ENCODE data around the gene GFER.
A peak's percentile ranks its signal among the peaks of the same experiment; 100 is the strongest.
"Not testable (repeated sequence)": the region's sequence is repeated elsewhere in the genome, so short reads cannot be mapped to it uniquely, and the experiment has no call there.

GFER gene

DNA sequence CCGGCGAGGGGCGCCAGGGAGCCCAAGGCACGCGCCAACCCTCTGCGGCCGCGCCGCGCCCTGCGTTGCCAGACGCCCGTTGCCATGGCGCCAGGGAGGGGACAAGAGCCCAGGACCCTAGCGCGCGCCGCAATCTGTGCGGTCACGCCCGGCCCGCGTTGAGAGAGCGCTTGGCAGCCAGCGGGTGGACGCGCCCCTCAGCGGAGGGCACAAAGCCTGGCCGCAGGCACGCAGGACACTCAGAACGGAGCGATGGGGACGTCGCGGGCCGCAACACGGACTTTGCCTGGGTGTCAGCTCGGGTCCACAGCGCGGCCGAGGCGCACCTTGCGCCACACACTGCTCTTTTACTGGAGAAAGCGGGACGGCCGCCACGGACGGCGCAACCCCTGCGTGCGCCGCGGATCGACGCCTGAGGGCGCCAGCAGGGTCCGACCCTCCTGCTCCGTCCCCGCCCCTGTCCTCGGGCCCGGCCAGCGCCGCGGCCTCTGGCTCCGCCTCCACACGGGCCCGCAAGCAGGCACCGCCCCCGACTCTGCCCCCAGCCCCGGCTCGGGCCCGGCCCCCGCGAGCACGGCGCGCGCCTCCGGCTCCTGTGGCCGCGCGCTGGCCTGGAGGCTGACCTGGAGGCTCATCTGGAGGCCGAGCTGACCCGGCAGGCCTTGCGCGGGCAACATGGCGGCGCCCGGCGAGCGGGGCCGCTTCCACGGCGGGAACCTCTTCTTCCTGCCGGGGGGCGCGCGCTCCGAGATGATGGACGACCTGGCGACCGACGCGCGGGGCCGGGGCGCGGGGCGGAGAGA lies at the start of gene GFER:
Gene GFER, plus strand, starts transcription at position 650 of the 803 bp plus-strand sequence. Its CDS starts 26 bp downstream, at position 676.
- peak; percentile 60 for DNase-seq (ENCODE audit: low read depth)

DNA sequence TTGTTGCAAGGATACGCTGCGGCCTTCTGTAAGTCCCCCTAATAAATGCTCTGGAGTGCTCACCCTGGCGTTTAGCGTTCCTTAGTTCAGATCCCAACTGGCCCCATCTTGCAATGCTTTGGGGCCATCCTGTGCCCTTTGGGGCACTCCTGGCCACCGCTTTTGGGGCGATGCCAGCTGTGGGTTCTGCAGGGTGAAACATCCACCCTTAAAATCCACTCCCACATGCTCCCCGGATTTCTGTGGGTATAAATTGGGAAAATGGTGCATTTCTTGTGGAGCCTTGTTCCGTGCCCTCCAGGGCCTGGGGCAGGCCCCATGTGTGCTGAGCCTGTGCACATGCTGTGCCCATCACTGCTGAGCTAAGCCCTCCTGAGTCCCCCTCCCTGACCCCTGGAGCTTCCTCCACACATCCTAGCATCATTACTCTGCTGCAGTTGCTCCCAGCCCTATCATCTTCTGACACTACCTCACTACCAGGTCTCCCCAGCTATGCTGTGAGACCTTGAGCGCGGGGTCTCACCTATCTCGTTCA lies 47.0 kb upstream of the GFER start:
- no peak for DNase-seq (ENCODE audit: low read depth)

DNA sequence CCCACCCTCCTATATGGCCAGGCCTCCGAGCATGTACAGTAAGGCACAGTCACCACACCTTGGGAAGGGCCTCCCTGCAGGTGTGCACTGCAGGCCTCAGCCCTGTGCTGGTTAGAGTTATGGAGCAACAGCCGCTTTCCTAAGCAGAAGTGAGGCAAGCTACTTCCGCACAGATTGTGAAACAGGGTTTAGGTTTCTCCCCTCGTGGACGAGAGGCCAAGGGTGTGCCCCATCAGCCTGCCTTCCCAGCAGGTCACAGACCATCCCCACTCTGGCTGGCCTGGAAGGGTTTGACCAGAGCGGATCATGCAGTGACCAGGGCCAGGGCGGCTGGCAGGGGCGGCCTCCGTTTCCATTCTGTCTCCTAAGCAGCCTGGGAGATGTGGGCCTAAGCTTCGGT lies 45.7 kb upstream of the GFER start:
- no peak for DNase-seq (ENCODE audit: low read depth)

DNA sequence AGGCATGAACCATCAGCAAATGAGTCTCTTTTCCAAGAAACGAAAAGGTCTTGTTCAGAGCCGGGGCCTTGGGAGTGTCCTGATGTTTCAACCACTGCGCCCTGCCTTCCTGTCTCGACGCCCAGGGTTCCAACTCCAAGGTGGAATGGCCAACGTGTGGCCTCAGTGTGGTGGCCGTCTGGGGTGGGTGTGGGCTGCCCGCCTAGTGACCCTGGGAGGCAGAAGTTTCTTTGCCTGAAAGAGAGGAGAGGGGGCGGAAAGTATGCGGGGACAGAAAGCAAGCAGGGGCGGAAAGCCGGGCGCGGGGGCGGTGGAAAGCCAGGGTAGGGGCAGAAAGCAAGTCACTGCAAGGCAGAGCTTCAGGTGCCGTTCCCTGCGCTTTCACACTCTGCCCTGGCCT lies 45.1 kb upstream of the GFER start:
- DNase-seq (ENCODE audit: low read depth) = no peak

DNA sequence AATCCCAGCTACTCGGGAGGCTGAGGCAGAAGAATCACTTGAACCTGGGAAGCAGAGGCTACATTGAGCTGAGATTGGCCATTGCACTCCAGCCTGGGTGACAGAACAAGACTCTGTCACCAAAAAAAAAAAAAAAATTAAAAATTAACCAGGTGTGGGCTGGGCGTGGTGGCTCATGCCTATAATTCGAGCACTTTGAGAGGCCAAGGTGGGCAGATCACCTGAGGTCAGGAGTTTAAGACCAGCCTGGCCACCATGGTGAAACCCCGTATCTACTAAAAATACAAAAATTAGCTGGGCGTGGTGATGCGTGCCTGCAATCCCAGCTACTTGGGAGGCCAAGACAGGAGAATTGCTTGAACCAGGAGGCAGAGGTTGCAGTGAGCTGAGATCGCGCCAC lies 44.2 kb upstream of the GFER start:
- DNase-seq (ENCODE audit: low read depth) = not testable (repeated sequence)

DNA sequence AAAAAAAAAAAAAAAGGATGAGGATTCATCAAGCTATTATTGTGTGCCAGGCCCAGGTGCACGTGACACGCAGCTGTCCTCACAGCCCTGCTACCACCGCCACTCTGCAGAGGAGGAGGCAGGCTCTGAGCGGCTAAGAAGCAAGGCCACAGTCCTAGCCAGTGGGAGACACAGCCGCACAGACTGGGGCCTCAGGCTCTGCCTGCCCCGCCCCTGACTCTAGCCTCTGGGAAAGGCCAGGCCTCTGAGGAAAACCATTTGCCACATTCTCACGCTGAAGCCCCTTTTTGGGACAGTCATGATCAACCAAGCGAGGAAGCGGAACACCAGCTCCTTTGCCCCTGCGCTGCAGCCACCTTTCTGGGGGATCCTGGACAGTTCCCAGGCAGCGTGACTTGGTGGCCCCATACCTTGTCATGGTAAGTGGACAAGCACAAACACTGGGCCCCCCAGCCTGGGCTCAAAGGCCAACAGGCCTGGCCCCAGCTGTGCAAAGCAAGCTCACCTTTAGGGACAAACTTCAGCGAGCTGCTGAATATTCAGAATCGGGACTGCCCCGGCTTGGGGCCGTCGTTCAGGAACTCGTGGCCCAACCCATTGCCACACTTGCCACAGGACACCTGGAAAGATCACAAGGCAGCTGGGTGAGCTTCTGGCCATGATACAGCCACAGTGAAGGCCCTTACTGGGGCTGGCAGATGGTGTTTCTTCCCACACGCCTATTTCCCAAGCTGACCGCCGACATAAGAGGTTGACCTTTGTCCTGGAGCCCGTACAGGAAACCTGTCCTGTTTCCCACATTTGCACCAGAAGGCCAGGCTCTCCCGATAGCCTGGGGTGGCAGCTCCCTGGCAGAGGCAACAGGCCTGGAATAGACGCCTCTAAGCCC lies 43.5 kb upstream of the GFER start:
- DNase-seq (ENCODE audit: low read depth) = no peak

DNA sequence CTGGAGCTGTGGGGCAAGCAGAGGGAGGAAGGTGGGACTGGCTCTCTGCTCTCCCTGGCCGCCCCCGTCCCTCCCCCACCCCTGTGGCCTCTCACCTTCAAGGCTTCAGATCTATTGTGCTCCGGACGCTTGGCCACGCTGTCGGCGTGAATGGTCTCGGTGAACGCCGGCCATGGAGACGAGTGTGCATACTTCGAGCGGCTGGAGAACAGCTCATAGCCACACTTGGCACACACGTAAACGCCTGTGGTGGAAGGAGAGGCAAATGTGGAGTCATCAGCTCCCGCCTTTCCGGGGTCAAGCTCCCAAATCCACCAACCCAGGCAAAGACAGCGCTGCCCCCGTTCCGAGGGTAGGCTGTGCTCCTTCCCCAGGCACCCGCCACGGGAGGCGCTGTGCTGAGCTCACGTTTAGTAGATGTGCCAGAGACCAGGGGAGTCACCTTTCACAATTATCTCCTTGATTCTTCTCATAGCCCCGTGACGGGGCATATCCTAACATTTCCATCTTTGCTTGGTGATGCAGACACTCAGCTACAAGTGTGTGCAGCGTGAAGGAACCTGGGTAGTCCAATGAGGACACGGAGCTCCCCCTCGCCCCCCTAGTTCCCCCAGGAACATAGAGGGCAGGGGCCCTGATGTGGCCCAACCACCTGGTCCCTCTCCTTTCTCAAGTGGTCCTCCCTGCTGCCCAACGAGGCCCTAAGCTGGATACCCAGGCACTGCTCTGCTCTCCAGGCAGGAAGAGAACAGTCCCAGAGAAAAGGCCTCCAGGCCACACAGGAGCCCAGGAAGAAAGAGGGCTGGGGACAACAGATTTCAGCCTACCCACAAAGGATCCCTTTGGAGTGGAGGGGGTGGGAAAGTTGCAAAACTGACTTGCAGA lies 42.6 kb upstream of the GFER start:
- DNase-seq (ENCODE audit: low read depth) = no peak

DNA sequence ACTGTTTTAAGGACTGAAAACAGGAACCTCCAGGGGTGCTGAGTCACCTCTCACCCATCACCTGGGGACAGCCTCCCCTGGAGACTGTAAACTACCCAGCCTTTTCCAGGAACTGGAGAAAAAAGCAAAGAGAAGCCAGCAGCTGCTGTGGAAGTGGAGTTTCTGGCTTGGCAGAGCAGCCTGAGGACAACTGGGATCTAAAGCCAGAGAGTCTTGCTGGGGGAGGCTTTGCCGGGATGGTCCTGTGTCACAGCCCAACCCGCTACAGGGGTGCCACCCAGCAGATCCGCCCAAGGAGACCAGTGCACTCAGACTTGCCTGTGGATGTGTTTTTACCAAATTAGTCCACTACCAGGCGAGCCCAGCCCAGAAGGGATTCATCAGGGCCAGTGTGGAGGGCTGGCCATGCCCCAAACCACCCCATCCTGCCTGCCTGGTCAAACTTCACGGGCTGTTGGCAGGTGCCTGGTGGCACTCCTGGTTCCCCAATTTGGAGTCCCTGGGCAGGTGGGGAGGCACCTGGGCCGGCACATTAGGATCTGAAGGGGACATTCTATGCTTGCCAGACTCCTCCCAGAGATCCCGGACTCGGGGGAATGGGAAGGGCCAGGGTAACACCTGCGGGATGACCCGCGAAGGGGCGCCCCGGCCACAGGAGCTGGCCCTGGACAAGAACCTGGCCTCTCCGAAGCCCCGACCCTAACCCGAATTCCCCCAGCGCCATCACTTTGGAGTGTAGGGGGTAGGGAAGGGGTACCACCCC lies 41.8 kb upstream of the GFER start:
- no peak for DNase-seq (ENCODE audit: low read depth)

DNA sequence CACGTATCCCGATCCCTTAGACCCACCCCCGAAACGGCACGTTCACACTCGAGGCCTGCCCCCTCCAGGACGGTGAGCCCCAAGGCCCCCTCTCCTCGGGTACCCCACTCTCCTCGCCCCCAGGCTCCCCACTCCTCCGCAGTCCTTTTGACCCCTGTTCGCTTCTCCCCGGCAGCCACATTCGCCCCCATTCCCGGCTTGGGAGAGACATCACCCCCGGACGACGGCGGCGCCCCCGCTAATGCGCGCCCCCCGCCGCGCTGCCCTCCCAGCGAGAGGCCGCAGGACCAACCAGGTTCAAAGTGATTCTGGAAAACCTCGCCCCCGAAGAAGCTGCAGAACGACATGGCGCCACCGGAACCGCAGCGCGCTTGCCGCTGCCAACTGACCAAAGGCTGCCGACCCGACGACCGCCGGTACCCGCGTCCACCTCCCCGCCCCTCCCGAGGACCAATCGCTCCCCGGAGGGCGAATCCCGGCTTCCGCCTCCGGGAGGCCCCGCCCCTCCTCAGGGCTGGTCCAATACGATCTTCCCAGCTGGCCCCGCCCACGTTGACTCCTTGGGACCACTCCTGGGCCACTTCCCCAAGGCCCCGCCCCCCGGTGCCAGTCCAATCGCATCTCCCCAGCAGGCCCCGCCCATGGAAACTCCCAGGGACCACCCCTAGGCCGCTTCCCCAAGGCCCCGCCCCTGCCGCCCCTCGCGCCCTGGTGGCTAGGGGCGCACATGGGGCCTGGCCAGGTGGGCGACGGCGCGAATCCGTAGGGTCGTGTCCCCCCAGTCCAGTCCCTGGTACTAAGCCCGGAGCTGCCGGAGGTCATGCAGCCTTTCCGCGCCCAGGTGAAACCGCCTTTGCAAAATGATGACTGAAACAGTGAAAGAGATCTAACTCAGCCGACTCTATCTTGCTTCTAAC lies 40.9 kb upstream of the GFER start, which contains the start of gene MSRB1:
Gene MSRB1, minus strand, starts transcription at position 390 of the 917 bp plus-strand sequence. Its CDS starts 43 bp downstream, at position 347.
- DNase-seq (ENCODE audit: low read depth) = peak; percentile 97

DNA sequence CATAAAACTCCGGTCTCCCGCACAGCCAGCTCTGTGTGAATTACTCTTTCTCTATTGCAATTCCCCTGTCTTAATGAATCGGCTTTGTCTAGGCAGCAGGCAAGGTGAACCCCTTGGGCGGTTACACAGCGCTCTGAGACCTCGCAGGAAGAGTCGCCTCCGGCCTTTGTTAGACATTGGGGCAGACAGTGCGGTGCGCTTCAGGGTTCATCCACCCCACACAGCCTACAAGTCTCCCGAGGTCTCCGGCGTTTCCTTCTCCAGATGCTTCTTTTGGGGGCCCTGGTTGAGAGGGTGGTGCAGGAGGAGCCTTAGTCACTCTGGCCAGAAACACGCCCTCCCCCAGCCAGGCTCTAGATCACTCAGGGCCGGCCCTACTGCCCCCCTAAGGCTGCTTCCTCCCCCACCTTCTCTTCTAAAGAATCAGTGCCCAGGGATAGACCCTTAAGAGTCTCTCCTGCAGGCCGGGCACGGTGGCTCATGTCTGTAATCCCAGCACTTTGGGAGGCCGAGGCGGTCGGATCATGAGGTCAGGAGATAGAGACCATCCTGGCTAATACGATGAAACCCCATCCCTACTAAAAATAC lies 39.3 kb upstream of the GFER start:
- DNase-seq (ENCODE audit: low read depth) = no peak

DNA sequence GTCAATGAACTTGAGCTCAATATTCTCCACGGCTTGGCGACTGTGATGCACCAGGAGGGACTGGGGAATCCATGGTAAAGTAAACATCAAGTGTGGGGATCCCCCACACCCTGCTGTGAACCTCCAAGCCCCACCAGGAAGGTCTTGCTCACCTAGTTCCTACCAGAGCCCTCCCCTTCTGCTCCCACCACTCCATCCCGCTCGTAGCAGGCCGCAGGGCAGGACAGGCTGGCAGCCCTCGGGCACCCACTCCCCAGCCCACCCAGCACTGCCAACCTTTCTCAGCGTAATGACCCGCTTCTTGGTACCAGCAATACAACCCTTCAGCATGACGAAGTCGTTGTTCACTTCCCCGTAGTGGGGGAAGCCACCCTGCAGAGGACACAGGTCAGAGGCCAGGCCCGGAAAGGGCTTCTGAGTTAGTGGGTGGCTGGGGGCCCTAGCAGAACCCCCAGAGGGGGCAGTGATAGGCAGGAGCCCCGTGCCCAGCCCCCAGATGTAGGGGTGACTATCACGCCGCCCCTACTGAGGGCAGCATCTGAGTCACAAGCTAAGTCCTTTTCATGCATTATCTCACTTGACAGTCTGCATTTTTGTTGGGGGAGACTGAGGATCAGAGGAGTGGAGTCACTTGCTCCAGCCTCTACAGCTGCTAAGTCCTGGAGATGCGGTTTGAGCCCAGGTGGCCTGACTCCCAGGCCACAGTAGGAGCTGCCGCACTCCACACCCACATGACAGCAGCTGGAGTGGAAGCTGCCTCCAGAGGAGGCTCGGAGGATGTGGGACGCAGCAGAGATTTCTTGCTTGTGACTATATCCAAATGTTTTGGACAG lies 38.2 kb upstream of the GFER start:
- DNase-seq (ENCODE audit: low read depth) = no peak

DNA sequence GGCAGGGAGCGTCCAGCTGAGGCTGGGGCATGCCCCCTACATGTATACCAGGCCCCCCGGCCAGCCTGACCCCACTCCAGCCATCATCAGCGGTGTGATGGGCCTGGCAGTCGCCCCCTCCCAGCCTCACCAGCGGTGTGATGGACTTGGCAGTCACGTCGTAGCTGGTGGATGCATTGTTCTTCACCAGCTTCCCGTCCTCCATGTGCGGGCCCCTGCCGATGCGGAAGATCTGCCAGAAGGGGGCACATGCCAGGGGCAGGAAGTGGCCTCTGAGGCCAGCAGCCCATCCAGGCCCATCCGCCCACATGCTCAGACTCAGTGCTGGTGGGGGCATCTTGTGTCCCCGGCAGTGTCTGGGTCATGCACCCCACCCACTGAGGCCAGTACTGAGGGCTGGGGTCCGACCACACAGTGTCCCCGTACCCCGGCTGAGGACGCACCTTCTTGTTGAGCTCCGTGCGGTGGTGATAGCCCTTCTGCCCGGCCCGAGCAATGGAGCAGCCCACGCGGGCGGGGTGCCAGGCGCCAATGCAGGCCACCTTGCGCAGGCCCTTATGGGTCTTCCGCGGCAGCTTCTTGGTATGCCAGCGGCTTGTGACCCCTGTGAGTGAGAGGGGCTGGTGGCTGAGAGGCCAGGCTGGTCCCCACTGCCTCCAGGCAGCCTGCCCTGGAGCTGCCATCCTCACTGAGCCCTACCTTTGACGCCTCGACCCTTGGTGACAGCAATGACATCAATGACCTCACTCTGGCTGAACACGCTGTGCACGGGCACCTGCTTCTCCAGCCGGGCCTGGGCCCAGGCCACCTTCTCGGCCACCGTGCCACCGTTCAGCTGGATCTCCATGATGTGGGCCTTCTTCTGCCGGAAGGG lies 37.3 kb upstream of the GFER start:
- DNase-seq (ENCODE audit: low read depth) = no peak

DNA sequence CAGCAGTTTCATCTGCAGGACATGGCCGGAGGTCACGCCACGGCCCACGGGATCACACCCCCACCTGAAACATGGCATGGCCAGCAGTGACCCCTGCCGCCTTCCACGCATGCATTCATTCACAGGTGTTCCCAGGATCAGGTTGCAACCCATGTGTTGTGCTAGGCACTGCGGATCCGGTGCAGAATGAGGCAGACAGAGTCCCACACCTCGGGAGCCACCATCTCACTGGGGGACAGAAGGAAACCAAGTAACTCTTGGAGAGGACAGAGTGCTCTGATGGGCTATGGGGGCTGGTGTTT lies 36.7 kb upstream of the GFER start:
- no peak for DNase-seq (ENCODE audit: low read depth)

DNA sequence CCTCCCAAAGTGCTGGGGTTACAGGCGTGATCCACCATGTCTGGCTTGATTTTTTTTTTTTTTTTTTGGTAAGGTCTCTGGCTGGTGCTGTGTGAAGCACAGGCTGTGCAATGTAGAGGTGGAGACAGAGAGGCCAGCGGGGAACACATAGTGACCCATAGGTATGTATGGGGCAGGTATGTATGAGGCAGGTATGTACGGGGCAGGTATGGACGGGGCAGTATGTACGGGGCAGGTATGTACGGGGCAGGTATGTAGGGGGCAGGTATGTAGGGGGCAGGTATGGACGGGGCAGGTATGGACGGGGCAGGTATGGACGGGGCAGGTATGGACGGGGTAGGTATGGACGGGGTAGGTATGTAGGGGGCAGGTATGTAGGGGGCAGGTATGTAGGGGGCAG lies 34.5 kb upstream of the GFER start:
- no peak for DNase-seq (ENCODE audit: low read depth)

DNA sequence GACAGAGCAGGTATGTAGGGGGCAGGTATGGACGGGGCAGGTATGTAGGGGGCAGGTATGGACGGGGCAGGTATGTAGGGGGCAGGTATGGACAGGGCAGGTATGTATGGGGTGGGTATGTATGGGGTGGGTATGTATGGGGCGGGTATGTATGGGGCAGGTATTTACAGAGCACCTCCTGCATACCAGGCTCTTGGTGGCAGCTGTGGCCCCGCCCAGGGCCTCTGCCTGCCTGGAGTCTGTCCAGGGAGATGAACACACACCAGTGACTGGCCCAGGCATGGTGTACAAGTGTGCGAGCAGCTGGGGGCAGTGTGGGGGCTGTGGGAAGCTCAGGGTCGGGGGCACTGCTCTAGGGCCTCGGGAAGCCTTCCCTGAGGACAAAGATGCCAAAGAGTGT lies 33.9 kb upstream of the GFER start:
- no peak for DNase-seq (ENCODE audit: low read depth)

DNA sequence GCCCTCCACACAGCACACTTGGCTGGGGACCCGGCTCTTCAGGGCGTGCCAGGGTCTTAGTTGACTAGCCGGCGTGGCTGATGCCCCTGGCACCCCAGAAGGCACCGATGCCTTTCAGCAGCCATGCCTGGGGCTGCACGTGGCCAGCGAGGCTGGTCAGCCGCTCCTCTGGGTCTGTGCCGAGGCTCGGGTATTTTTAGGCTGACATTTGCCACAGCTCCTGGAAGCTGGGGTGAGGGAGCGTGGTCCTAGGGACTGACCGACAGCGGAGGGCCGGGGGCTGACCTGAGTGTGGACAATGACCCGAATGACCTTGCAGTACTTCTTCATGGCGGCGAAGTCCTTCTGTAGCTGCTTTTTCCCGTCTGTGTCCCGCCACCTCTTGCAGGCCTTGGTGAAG lies 33.4 kb upstream of the GFER start:
- DNase-seq (ENCODE audit: low read depth) = no peak

DNA sequence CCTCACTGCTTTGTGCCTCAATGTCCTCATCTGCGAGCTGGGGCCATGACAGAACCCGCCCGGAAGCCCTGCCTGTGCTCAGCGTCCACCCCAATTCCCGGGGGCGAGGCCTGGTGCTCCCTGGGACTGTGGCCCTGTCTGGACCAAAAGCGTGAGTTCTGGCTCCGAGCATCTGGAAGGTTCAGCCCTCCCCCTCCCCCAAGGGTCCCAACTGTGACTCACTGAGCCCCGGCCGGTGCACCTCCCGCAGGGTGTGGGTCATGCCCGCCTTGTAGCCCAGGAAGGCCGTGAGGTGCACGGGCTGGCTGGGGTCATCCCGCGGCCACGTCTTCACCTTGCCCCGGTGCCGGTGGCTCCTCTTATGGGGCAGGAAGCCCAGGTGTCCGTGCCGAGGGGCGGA lies 30.3 kb upstream of the GFER start:
- no peak for DNase-seq (ENCODE audit: low read depth)

Data from stimulated activated CD8-positive, alpha-beta memory T cell treated with anti-CD3 and anti-CD28 coated beads, Interleukin-12 subunit alpha, Interleukin-12 subunit beta, amount 100 ng/mL, for 4 hours (primary cell).